Endodermal cell (in vitro differentiated cells): Measurements from ENCODE around the gene RESP18. TPM values are rescaled to one million over a fixed set of nuclear protein-coding genes. Genes with fewer than 3 reads are reported as not detected.

Experiments used
- DNase-seq: peaks from one replicate; pipeline ENCODE4 v3.0.0-alpha.2; 2017
- H3K27ac ChIP-seq: 2 replicates; pipeline ENCODE4 v1.5.1; 2013; ENCODE audit warnings: mild to moderate bottlenecking, low read depth, low read length, moderate library complexity
- H3K27me3 ChIP-seq: 2 replicates; pipeline ENCODE4 v1.6.1; 2013; ENCODE audit warnings: mild to moderate bottlenecking, low read length, moderate library complexity; ENCODE audit not compliant: insufficient read depth, control insufficient read depth, poor library complexity, severe bottlenecking
- H3K36me3 ChIP-seq: 2 replicates; pipeline ENCODE4 v1.7.0; 2013; ENCODE audit warnings: mild to moderate bottlenecking, low read length, moderate library complexity; ENCODE audit not compliant: control insufficient read depth, insufficient read depth
- H3K4me1 ChIP-seq: one replicate; pipeline ENCODE4 v1.7.0; 2013; ENCODE audit warnings: low read length; ENCODE audit not compliant: control insufficient read depth, insufficient read depth
- H3K4me3 ChIP-seq: 2 replicates; pipeline ENCODE4 v1.5.1; 2013; ENCODE audit warnings: mild to moderate bottlenecking, low read length, moderate library complexity
- H3K9ac ChIP-seq: 2 replicates; pipeline ENCODE4 v1.6.1; 2013; ENCODE audit warnings: mild to moderate bottlenecking, low read length, moderate library complexity; ENCODE audit not compliant: poor library complexity, severe bottlenecking; ENCODE audit errors: extremely low read depth
- H3K9me3 ChIP-seq: 2 replicates; pipeline ENCODE4 v1.6.1; 2013; ENCODE audit warnings: mild to moderate bottlenecking, low read length, moderate library complexity; ENCODE audit not compliant: control insufficient read depth
- H3K27ac Mint-ChIP-seq: 2 replicates; pipeline ENCODE4 v1.8.0; 2020; ENCODE audit warnings: mixed read lengths
- H3K27me3 Mint-ChIP-seq: 2 replicates; pipeline ENCODE4 v1.8.0; 2021; ENCODE audit warnings: mild to moderate bottlenecking, mixed read lengths; ENCODE audit not compliant: insufficient read depth
- H3K36me3 Mint-ChIP-seq: 2 replicates; pipeline ENCODE4 v1.8.0; 2020; ENCODE audit warnings: low read depth, mixed read lengths
- H3K4me1 Mint-ChIP-seq: 2 replicates; pipeline ENCODE4 v1.8.0; 2020; ENCODE audit warnings: mixed read lengths
- H3K4me3 Mint-ChIP-seq: 2 replicates; pipeline ENCODE4 v1.8.0; 2020; ENCODE audit warnings: mild to moderate bottlenecking, moderate library complexity, mixed read lengths
- H3K9me3 Mint-ChIP-seq: 2 replicates; pipeline ENCODE4 v1.8.0; 2020; ENCODE audit warnings: mild to moderate bottlenecking, mixed read lengths
- CTCF ChIP-seq: fragments of 200-600 bp; sonication (generic); conservative IDR thresholded peaks from 2 replicates; pipeline ENCODE4 v1.5.0; 2021; ENCODE audit warnings: antibody characterized with exemption, mild to moderate bottlenecking
- WGBS, 2 experiments: methylation state at CpG; one replicate each; pipeline versions ENCODE4 v1.1.5 to v1.1.7; 2013; ENCODE audit warnings: missing lambda C conversion rate in 2 of 2, mixed read lengths in 1 of 2; ENCODE audit not compliant: insufficient coverage in 1 of 2, insufficient read length in 1 of 2; 5-methylcytosine and 5-hydroxymethylcytosine counted together
- total RNA-seq, 2 donors: library from RNA; stranded (reverse); fragmentation: NEBNext Ultra II Directional in 1 of 2; extraction: Animal tissue kit (Norgen Biotek cat#: 25700) in 1 of 2; gene quantifications; 2 replicates in 1 of 2; 3 replicates in 1 of 2; pipeline ENCODE4 v1.2.1, GENCODE V29; 2021

The RESP18 gene
- total RNA-seq, 2 donors from 2014 or later: not detected

GRCh38 chr2:219344751-219345430 lies 12.3 kb upstream of the RESP18 start:
- H3K27me3 Mint-ChIP-seq: peaks cover 35% of the 10 kb centered on the region
- TF ChIP-seq CTCF: no peak
- no peak for DNase-seq
- no peaks in the 10 kb centered on the region for H3K4me1 ChIP-seq
- H3K36me3 Mint-ChIP-seq: no peaks in the 10 kb centered on the region
- peaks cover 33% of the 10 kb centered on the region for H3K27me3 ChIP-seq
- H3K9ac ChIP-seq: no peak overlapping the region
- H3K27ac ChIP-seq: no peak overlapping the region
- no peak overlapping the region for H3K4me3 Mint-ChIP-seq
- H3K4me3 ChIP-seq: no peak overlapping the region
- no peaks in the 10 kb centered on the region for H3K9me3 Mint-ChIP-seq
- WGBS, 2 experiments: 85 to 91% methylated on average over 5 to 6 of the region's 6 CpGs
- no peak overlapping the region for H3K27ac Mint-ChIP-seq
- H3K9me3 ChIP-seq: no peaks in the 10 kb centered on the region
- H3K36me3 ChIP-seq: no peaks in the 10 kb centered on the region
- no peaks in the 10 kb centered on the region for H3K4me1 Mint-ChIP-seq

- no peak overlapping the region for H3K4me3 Mint-ChIP-seq
- Histone ChIP-seq H3K4me1 (no peaks in the 10 kb centered on the region), H3K9ac (no peak overlapping the region), H3K4me3 (no peak overlapping the region), H3K27me3 (peaks cover 86% of the 10 kb centered on the region), H3K27ac (no peak overlapping the region), H3K9me3 (no peaks in the 10 kb centered on the region), H3K36me3 (no peaks in the 10 kb centered on the region)
- H3K9me3 Mint-ChIP-seq: no peaks in the 10 kb centered on the region
- DNase-seq: no peak
- 46 to 61% methylated on average over 5 of the region's 5 CpGs for WGBS, 2 experiments
- no peaks in the 10 kb centered on the region for H3K36me3 Mint-ChIP-seq
- H3K27ac Mint-ChIP-seq: no peak overlapping the region
- no peaks in the 10 kb centered on the region for H3K4me1 Mint-ChIP-seq
- peak; percentile 18 for TF ChIP-seq CTCF
- H3K27me3 Mint-ChIP-seq: peaks cover 83% of the 10 kb centered on the region
Measured at GRCh38 chr2:219335373-219335786, 2.8 kb upstream of the RESP18 start.

- Histone ChIP-seq H3K4me3 (no peak overlapping the region), H3K36me3 (no peaks in the 10 kb centered on the region), H3K27me3 (peaks cover 89% of the 10 kb centered on the region), H3K4me1 (no peaks in the 10 kb centered on the region), H3K27ac (no peak overlapping the region), H3K9ac (no peak overlapping the region), H3K9me3 (no peaks in the 10 kb centered on the region)
- Mint-ChIP-seq H3K4me1 (no peaks in the 10 kb centered on the region), H3K27ac (no peak overlapping the region), H3K36me3 (no peaks in the 10 kb centered on the region), H3K27me3 (peaks cover 86% of the 10 kb centered on the region), H3K9me3 (no peaks in the 10 kb centered on the region), H3K4me3 (no peak overlapping the region)
- DNase-seq: no peak
- WGBS, 2 experiments: 80 to 93% methylated on average over 1 to 2 of the region's 2 CpGs
- TF ChIP-seq CTCF: no peak
Measured at GRCh38 chr2:219334076-219334475, 1.5 kb upstream of the RESP18 start.
